ENCODE results near the gene MCEMP1.

The MCEMP1 gene

DNA sequence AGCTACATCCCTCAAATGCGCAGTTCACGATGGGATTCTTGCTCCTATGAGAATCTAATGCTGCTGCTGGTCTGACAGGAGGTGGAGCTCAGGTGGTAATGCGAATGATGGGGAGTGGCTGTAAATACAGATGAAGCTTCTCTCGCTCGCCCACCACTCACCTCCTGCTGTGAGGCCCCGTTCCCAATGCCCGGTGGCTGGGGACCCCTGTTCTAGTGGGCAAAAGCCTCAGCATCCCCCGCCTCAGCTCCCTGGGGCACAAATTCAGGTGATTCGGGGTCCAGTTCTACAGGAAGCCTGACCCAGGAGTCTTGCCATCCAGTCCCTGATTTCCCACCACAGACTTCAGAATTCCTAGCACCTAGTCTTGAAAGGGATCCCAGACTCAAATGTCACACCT, 4.4 kb upstream of the MCEMP1 start:
- no peak for DNase-seq

DNA sequence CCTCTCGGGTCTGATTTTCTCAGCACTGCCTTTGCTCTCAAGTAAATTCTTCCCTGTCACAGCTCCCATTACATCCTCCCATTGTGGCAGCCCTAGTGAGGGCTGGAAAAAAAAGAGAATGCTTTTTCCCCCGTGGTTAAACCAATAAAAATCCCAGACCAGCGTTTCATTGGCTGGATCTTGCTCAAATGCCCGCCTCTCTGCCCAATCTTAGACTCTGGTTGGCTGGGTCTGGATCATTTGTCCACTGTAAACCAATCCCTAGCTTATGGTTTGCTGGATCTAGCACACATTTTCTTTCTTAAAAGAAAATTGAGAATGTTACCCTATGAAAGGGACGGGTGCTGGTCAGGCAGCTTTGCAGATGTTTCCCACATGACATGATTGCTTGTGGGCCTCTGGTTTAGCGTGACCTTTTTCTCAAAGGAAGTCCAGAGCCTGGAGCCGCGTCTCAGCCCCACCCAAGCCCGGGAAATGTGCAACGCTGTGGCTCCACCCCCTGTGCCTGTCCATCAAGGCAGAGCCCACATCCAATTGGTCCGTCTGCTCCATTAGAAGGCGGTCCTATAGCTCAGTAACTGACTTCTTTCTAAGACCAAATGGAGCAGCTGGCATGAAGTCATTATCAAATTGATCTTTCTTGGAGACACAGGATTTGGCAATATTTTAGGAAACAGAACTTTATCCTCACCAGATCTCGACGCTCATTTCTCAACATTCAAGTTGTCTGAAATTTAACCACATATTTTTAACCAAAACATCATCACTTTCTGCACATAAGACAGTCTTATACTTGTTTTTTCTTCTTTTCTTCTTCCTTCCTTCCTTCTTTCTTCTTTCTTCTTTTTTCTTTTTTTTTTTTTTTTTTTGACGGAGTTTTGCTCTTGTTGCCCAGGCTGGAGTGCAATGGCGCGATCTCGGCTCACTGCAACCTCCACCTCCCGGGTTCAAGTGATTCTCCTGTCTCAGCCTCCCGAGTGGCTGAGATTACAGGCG, 2.6 kb upstream of the MCEMP1 start:
- DNase-seq = peak; percentile 47

DNA sequence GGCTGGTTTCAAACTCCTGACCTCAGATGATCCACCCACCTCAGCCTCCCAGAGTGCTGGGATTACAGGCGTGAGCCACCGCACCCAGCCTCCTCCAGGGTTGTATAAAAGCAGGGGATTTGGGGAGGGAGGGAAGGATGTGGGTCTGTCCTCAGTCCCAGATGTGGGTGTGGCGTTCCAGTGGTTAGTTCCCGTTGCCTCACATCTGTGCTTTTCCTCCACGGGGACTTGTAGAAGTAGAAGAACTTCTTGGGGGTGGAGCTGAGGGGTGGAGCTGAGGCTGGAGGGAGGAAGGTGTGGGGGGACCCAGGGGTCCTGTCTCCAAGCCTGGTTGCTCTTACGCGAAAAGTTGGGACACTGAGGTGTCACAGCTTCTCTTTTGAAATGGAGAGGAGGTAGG, 514 bp upstream of the MCEMP1 start:
- DNase-seq = no peak

- DNase-seq = no peak
Measured at GRCh38 chr19:7677669-7678311, 900 bp downstream of the MCEMP1 start.

DNA sequence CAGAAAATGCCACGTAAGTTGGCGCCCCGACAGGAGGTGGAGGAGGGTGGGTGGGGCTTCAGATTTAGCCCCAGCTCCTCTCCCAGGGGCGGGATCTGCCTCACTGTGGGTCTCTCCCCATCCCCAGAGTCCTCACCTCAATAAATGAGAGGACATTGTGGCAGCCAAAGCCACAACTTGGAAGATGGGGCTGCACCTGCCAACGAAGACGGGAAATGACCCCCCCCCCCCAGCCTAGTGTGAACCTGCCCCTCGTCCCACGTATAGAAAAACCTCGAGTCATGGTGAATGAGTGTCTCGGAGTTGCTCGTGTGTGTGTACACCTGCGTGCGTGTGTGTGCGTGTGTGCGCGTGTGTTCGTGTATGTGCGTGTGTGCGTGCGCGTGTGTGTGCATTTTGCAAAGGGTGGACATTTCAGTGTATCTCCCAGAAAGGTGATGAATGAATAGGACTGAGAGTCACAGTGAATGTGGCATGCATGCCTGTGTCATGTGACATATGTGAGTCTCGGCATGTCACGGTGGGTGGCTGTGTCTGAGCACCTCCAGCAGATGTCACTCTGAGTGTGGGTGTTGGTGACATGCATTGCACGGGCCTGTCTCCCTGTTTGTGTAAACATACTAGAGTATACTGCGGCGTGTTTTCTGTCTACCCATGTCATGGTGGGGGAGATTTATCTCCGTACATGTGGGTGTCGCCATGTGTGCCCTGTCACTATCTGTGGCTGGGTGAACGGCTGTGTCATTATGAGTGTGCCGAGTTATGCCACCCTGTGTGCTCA, 2.3 kb downstream of the MCEMP1 start:
- DNase-seq = no peak

DNA sequence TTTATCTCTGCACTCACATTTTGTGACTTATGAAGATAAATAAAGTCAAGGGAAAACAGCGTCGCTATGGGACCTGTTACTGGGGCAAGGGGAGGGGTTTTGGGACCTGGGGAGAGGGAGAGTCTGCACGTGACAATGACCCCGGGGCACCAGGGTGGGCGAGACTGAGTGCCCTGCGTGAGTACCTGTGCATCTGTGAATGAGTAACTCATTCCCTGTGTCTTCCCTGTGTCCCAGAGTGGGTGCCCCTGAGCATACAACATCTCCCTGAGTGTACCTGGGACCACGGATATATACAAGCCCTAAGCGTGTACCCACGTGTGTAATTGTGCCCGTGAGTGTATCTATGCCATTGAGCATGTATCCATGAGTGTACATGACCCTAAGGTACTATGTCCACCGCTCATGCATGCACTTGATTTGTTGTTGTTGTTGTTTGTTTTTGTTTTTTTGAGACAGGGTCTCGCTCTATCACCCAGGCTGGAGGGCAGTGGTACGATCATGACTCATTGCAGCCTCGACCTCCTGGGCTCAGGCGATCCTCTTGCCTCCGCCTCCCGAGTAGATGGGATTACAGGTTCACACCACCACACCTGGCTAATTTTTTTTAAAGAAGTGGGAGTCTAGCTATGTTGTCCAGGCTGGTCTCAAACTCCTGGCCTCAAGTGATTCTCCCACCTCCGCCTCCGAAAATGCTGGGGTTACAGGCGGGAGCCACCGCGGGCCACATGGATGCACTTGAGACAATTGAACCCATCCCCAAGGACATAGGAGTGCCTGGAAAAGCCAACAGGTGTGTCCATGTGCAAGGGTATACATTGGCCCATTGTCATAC, 3.1 kb downstream of the MCEMP1 start:
- DNase-seq = no peak

DNA sequence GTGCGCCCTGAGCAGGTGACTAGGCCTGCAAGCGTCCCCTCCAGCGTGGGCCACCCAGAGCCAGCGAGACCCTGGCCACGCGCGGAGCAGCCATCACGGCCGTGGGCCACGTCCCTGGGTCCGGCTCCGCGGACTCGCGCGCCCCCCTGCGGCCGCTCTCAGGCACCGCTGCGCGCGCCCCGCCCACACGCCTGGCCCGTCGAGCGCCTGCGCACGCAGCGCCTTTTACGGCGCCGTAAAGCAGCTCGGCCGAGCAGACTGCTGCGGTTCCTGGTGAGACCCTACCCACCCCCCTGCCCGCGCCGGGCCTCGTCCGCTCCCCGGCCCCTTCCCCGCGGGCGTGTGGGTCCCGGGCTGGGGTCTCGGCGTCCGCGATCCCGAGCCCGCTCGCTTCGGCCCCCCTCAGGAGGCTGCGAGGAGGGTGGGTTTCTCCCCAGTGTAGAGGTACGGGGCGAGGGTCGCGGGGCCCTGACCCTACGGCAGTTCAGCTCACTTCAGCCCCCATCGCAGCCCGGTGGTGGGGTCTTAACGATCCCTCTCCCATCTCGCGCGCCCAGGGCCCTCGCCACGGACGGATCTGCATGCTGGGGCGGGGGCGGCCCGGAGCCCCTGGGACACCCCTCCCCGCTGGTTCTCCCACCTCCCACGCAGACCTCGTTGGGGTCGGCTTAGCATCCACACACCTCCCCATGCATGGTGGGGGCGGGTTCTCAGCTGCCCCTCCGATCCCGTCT, 3.9 kb downstream of the MCEMP1 start, which contains the start of gene TRAPPC5:
TRAPPC5 (plus strand) TSS at position 228 of the 734 bp plus-strand sequence. CDS start 1,421 bp downstream, outside the sequence.
- DNase-seq = peak; percentile 79

DNA sequence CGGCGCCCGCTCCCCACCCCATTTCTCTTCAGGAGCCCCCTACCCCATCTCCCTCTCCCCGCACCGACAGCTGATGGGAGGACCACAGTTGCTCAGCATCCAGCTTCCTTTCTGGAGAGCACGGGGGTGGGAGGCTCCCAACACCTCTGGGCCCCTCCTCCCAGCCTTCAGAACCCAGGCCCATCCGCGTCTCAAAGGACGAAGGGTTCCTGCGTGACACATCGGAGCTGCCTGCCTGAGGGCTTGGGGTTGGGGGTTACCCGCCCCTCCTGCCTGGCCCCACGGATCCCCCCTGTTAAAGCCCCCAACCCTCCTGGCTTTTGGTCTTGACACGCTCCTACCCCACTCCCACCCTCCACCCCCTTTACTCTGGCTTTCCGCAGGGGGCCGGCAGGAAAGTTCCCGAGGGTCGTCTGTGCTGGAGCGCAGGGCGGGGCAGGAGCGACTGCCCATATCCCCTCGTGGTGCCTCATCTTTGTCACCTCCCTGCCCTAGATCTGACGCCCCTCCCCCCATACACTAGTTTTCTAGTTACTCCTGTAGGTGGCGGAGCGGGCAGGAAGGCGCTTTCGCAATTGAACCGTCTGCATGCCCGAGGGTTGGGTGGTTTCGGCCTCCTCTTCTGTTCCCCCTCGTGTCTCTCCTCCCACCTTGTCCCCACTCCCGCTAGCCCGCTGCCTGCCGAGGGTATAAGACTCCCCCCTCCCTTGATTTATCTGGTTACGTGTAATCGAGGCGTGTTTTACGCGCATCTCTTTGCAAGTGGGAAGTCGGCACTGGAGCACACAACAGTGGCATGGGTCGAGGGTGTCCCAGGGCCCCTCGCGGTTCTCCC, 4.7 kb downstream of the MCEMP1 start:
- peak; percentile 81 for DNase-seq

DNA sequence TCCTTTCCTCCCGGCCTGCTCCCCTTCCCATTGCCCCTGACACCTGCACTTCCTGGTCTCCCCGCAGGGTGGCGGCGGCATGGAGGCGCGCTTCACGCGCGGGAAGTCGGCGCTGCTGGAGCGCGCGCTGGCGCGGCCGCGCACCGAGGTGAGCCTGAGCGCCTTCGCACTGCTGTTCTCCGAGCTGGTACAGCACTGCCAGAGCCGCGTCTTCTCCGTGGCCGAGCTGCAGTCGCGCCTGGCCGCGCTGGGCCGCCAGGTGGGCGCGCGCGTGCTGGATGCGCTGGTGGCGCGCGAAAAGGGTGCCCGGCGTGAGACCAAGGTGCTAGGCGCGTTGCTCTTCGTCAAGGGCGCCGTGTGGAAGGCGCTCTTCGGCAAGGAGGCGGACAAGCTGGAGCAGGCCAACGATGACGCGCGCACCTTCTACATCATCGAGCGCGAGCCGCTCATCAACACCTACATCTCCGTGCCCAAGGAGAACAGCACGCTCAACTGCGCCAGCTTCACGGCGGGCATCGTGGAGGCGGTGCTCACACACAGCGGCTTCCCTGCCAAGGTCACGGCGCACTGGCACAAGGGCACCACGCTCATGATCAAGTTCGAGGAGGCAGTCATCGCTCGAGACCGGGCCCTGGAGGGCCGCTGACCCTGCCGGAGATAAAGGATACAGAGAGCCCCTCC, 5.4 kb downstream of the MCEMP1 start:
- no peak for DNase-seq

DNA sequence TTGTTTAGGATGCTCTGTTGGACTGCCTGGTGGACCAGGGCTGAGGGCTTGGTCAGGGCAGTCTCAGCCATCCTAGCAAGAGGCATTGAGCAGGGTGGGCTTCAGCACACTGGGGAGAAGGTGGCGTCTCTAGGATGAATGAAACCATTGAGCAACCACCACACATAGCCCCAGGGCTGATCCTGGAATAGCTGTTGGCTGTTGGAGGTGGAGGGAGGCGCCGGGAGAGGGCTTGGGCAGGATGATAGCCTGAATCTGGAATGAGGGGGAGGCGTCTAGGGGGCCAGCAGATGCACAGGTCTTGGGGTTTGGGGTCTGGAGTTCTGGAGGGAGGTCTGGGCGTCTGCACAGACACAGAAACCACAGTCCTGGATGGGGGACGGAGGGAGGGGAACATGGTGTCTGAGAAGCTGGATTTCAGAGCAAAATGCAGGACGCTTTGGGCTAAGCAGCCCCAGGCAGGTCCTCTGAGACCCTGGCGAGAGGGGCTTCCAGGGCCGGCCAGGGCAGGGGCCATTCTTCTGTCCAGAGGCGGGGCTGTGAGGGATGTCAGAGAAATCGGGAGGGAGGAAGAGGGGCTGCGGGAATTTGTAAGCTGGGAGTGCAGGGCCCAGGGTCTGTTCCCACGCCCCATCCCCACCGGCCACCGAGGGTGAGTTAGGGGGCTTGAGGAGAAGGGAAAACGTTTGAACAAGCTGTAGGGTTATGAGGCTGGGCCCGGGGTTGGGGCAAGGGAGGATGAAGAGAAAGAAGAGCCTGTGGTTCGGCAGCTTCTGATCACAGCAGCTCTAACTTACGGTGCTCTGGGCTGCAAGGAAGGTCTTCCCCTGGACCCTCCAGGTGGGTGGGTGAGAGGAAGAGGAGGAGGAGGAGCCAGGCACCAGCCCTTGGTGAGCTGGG, 8.9 kb downstream of the MCEMP1 start:
- DNase-seq = no peak

DNA sequence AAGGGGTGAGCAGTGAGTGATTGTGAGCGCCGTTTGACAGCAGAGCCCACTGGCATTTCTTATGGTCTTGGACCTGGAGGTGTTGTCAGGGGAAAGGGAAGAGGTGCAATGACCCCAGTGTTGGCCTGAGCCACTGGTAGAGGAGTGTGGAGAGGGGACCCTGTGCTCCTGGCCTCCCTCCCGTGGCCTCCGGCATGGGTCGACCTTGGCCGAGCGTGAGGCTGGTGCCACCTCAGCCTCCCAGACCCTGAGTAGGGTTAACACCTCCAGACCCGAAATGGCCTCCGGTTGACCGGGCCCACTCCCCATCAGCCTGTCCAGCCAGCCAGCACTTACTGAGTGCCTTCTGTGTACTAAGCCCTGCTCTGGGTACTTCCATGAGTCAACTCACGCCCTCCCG, 10.3 kb downstream of the MCEMP1 start:
- DNase-seq = no peak

- DNase-seq = no peak
Measured at GRCh38 chr19:7689165-7689564, 12.3 kb downstream of the MCEMP1 start.

DNA sequence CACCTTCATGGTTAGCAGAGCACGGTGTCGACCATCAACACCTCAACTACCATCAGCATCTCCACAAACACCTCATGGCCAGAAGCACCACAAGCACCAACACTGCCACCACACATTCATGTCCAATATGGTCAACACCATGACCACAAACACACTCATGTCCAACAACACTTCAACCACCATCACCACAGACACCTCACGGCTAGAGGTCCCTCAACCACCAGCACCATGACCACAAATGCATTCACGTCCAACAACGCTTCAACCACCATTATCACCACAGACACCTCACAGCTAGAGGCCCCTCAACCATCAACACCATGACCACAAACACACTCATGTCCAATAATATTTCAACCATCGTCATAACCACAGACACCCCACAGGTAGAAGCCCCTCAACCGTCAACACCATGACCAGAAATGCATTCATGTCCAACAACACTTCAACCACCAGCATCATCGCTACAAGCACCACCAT, 13.9 kb downstream of the MCEMP1 start:
- no peak for DNase-seq

- DNase-seq = no peak
Measured at GRCh38 chr19:7691497-7691896, 14.6 kb downstream of the MCEMP1 start.

GRCh38 chr19:7692417-7693088, 15.7 kb downstream of the MCEMP1 start:
- no peak for DNase-seq

DNA sequence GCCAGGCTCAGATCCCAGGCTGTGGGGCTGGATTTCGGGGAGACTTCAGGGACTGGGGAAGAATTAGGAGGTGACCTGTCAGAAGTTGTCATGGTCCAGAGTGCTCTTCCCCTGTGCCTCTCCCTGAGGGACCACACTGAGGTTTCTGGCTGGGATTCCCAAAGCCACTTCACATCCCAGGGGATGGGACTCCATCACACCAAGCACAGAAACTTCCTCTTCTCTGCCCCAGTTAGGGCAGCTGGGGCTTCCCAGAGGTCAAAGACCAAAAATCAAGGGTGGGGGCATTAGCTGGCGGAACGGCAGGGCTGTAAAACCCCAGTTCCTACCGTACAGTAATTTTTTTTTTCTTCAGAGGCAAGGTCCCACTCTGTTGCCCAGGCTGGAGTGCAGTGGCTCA, 17.6 kb downstream of the MCEMP1 start:
- DNase-seq = no peak

DNA sequence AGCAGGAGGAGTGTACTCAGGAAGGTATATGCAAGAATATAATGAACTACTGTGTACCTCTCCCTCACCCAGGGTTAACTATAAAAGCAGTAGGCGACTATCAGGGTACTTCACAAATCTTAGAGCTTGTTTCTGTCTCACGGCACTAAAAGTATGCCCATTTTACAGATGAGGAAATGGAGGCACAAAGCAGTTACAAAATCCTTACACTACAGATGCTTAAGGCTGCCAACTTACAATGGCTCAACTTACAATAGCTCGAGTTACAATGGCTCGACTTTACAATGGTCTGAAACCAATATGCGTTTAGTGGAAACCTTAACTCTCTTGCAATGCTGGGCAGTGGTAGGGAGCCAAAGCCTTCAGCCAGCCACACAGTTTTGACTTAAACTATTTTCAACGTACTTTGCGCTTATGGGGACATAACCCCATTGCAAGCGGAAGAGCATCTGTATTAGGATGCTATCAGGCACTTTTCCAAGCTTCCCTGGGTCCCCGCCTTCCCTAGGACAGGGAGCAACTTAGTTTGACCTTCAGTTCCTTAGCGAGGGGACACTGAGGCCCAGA, 20.9 kb downstream of the MCEMP1 start:
- DNase-seq = no peak

DNA sequence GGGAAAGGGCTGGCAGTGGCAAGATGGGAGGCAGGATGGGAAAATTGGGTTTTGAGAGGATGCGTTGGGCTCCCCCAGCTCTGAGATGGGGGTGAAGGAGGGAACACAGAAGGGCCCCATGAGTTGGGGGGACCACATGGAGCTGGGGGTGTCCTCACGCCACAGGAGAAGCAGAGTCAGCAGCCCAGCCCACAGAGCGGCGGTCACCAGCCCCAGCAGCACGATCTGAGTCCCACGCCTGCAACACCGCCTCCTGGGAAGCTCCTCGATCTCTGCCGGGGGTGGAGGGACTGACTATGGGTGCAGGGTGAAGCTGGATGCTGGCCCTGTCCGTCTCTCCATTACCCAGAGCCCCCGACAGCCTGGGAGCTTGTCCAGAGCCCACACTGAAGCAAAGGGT, 21.7 kb downstream of the MCEMP1 start:
- no peak for DNase-seq
